IPS DF 19.7 (cell line): ENCODE measurements around the gene SLC1A7.

ENCODE experiments used
- DNase-seq: peaks from one replicate; pipeline ENCODE4 v3.0.0-alpha.2; 2013; ENCODE audit warnings: low read depth, low spot score

Gene SLC1A7

DNA sequence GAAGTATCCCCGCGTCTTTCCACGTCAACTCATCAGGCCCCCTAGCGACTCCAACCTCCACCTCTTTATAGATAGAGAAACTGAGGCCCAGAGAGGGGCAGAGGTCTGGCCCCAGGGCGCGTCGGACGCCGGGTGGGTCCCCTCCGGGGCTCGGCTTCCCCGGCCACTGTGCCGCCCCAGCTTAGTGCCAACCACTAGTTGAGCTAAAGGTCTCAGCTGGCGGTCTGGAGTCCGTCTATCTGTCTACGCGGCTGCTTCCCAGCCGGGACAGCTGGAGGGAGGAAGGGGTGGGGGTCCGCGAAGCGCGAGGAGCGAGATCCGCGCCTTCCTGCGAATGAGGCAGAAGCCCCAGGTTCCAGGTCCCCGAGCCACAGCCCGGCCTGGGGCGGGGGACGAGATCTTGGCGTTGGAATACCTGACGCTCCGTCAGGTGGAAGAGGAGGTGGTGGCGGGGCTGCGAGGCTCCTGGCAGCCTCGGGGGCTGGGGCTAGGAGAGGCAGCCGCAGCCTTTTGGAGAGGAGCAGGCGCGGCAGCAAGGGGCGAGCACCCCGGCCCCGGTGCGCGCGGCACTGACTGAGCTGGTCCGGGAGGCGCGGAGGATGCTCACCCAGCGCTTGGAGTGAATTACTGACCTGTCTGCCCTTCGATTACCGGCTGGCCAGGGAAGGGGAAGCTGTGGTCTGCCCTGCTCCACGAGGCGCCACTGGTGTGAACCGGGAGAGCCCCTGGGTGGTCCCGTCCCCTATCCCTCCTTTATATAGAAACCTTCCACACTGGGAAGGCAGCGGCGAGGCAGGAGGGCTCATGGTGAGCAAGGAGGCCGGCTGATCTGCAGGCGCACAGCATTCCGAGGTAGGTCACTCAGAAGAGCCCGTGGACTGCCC, 79.5 kb downstream of the SLC1A7 start:
- no peak for DNase-seq

DNA sequence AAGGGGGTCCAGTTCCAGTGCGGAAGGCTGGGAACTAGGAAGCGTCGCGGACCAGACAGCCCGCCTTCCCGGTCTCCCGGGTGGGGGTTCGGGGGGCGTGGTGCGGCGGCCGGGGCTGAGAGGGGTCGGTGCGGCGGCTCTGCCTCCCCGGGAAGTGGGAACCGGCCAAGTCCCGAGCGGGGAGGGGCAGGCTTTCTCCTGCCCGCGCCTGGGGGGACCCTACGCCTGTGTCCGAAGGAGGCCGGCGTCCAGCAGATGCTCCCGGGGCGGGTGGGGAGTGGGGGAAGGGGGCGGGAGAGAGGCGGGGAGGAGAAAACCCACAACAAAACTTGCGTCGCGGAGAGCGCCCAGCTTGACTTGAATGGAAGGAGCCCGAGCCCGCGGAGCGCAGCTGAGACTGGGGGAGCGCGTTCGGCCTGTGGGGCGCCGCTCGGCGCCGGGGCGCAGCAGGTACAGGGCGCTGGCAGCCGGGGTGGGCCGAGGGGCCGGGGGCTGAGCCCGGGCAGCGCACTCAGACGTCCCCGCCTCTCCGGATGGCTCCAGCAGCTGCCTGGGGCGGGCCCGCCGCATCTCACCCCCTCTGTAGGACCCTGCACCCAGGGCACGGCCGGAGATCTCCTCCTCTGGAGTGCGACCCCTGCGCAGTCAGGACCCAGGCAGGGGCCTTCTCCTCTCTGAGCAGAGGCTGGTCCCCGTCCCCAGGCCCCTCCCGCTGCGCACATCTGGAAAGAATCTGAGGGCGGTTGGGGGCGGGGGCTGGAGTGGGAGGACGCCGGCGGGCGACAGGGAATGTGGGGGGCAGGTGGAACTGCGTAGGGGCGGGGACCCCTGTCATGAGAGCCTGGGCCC, 80.4 kb downstream of the SLC1A7 start, which contains the start of gene PODN:
Gene PODN, plus strand, starts transcription at position 355 of the 849 bp plus-strand sequence. CDS start 7,643 bp downstream, outside the sequence.
- no peak for DNase-seq

DNA sequence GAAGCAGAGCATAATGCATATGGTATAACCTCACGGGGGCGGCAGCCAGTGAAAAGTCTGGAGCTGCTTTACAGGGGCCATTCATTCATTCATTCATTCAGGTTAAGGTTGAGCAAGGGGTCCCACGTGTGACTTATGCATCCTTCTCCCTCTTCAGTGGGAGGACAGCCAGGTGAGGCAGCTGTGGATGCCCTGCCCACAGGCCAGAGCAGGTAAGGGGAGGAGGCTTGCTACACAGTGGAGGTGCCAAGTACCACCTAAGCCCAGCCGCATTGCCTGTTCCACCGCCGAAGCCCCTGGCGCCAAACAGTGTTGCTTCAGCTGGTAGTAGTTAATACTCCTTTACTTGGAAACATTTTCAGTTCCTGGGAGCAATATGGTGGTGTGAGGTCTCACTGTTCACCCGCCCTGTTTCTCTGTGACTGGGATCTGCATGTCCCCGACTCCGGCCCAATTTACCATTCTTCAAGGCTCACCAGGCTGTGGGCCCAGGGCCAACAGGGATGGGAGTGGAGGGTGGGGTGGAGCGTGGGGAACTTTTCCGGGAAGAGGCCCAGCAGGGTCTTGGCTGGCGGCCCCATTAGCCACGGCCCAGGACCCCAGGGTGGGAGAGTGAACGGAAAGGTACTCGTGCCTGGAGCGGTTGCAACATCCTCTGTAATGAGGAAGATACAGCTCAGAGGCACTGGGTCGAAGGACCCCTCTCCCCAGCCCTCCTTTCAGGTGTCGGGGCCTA, 81.1 kb downstream of the SLC1A7 start:
- no peak for DNase-seq

DNA sequence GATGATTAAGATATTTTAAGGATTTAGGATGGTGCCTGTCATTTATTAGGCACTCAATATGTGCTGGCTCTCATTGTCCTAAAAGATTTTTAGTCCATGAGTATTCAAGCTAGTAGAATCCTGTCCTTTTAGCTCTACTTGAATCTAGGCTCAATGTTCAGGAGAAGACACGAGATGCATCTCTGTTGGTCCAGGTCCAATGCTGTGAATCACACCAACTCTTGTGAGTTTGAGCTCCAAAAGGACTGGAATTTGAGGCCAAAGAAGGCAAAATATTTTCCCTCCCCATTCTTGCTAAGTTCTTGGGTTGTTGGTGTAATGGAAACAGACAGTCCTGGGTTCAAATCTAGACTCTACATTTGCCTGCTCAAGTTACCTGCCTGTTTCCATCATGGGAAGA, 81.9 kb downstream of the SLC1A7 start:
- no peak for DNase-seq

DNA sequence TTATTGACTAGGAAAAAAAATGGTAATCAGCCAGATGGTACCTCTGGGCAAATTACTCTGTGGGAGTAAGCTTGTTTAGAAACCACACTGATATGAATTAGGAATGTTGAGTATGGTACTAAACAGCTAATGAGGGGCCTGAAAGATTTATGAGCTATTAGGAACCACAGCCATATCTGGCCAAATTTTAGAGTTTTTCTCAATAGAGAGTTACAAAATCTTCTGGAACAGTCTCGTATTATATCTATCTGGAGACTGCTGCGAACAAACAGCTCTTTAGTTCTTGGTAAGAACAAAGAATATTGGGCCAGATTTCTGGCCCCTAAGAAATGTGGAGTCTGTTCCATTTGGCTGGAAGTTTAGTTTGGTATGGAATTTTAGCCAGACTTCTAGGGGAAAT, 85.3 kb downstream of the SLC1A7 start:
- no peak for DNase-seq

DNA sequence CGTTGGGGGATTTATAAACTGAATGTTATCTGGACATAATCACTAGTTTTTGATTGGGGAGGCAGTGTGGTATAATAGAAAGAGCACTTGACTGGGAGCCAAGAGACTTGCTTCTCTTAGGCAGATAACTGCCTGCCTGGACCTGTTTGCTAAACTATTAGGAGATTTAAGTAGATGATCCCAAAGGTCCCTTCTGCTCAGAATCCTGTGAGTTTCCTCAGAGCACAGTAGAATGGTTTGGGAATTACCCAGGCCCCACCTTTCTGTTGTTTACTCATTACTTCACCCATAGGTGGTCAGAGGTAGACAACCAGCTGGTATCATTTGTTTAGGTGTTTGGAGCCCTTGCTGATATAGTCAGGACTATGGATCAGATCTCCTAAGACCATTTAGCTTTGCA, 90.8 kb downstream of the SLC1A7 start:
- DNase-seq = no peak

DNA sequence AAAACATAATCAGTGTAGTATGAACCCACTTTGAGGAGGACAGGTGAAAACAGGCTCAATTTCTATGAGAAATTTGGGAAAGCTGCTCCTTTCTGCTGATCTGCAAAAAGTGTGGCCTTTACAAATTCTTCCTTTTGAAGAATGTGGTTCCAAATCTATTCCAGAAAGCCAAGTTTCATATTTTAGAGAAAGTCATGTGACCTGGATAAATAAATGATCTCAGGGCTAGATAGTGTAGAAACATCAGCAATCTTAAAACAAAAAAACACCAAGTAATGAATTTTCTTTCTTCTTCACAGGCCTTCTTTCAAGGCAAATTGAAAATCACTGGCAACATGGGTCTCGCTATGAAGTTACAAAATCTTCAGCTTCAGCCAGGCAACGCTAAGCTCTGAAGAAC, 92.1 kb downstream of the SLC1A7 start:
- no peak for DNase-seq

DNA sequence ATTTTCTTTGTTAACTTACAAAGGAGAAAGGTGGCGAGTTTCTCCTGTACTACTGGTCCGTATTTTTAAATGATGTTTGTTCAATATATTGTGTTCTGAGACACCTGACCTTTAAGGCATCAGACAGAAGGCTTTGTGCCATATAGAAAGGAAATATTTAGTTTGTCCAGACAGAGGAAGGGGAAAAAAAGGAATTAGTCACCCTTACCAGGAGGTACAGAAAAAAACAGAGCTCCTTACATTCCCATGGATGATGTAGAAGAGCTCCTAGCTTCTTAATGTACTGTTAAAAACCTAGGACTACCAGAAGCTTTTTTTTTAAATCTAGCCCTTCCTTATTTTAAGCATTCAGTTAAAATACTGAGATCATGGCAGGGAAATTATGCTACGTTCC, 92.9 kb downstream of the SLC1A7 start:
- DNase-seq = no peak

DNA sequence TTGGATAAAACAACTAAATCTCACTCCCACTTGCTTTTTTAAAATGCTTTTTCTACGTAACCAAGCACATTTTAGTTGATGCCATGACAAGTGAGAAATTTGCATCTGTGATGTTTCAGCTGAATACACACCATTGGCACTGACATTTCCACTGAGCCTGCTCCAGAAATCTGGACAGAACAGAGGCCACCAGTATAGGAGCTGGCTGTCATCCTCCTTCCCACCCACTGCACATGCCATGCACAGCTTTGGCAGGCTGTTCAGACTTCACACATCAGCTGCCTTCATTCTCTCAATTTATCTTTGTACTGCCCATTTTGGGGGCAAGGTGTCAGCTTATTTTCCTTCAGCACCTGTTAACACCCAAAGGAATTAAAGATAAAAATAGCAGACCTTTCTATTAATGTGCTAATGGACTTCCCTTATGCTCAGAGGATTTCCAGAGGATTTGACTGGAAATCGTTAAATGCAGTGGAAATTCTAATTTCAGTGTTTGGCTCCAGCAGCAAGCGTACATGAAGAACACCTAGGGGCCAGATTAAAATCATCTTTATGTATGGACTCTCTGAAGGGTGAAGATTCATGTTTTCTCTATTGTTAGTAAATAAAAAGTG, 93.4 kb downstream of the SLC1A7 start:
- DNase-seq = no peak

DNA sequence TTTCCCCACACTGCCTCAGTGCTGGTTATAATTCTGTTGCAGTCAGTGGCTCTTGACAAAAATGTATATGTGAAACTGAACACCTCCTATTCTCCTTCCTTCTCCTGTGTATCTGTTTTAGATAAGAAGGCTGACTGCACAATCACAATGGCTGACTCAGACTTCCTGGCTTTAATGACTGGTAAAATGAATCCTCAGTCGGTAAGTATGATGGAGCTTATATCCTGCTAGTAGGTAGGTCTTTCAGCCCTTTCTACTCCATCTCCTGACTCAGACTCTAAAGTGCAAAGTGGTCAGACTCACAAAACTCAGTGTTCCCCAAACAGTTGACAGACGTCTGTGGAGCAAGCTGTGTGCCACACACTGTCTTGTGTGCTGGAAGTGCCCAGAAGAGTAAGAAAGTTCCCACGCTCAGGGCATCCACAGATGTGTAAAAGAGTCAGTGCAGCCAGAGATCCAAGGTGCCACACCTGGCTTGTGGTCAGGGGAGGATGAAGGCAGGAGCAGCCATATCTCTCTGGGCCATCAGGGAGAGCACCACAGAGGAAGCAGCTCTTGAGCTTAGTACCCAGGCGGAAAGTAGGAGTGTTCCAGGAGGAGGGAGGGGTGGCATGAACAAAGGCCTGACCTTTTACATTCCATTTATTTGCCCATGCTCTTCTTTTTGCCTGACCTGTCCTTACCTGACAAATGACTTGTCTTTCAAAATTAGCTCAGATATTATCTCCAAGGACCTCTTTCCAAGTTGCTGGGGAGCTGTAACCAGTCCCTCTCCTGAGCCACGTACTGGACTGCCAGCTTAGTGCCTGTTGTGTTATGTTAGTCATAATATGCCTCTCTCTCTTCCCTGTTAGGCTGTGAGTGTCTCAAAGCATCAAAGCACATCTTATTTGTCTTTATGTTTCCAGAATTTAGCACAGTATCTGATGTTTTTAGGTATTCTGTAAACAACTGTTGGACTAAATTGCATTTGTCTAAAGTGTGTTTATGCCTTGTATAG, 94.4 kb downstream of the SLC1A7 start:
- DNase-seq = no peak

DNA sequence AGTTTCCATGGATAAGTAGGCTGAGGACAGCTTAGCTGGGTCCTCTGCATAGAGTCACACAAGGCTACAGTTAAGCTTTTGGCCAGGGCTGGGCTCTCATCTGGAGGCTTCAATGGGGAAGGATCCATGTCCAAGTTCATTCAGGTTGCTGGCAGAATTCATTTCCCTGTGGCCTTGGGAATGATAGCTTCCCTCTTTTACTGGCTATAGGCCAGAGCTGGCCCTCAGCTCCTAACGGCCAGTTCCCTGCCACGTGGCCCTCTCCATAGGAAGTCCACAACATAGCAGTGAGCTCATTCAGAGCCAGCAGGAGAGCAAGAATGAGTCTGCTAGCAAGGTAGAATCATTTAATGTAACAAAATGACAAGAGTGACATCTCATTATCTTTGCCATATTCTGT, 95.5 kb downstream of the SLC1A7 start:
- no peak for DNase-seq

DNA sequence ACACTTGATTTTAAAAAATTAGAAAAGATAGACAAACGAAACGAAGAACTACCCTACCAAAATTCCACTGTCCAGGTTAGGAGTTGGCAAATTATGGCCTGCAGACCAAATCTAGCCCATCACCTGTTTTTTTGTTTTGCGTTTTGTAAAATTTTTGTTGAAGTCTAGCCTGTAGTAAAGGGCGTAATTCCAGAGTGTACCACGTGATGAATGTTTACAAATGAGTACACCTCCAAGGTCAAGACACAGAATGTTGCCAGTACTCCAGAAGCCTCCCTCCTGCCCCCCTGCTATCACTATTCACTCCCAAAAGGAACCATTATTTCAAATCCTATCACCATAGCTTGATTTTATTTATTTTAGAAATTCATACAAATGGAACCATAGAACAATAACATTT, 97.5 kb downstream of the SLC1A7 start:
- no peak for DNase-seq

DNA sequence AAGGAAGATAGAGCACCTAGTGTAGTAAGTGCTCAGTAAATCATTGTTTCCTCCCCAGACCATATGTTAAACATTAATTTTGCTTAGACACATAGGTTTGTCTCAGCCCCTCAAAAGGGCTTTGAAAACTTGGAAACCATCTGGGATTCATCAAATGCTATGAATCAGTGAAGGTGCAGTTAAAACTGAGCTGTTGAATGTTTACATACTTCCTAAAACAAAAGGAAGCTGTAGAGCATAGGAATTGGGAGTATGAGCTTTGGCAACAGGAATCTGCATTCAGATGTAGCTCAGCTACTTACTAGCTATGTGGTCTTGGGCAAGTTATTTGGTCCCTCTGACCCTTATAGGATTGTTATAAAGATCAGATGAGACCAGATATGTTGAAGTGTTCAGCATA, 99.2 kb downstream of the SLC1A7 start:
- no peak for DNase-seq

DNA sequence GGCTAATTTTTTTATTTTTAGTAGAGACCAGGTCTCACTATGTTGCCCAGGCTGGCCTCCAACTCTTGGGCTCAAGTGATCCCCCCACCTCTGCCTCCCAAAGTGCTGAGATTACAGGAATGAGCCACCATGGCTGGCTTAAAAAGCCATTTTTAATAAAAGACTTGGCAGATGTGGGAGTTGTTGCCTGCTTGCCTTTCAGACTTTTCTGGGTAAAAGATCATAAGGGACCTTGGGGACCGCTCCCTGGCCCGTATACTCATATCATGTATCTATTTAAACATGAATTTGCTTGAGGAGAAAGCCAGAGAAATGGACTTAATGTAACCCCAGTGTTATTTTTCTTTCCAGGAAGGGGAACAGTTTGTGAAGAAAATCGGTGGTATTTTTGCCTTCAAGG, 103.9 kb downstream of the SLC1A7 start:
- no peak for DNase-seq
